ENCODE measurements around the gene NTM.

Gene NTM

GRCh38 chr11:131514062-131514461, 143.6 kb downstream of the NTM start:
- FAIRE-seq (no peak), DNase-seq (ENCODE audit: insufficient read length) (no peak)
- no peak for TF ChIP-seq TAF1 (IDR thresholded peaks at IDR 0.05; ENCODE audit: borderline replicate concordance, low read depth, low read length)
- TF ChIP-seq POLR2AphosphoS5 (IDR thresholded peaks at IDR 0.05; ENCODE audit: low read depth, low read length) = no peak
- TF ChIP-seq POLR2A (IDR thresholded peaks at IDR 0.05; ENCODE audit: low read depth, low read length) = no peak

GRCh38 chr11:131518305-131518838, 148.0 kb downstream of the NTM start:
- TF ChIP-seq TAF1 (IDR thresholded peaks at IDR 0.05; ENCODE audit: borderline replicate concordance, low read depth, low read length) (no peak), POLR2A (IDR thresholded peaks at IDR 0.05; ENCODE audit: low read depth, low read length) (no peak), POLR2AphosphoS5 (IDR thresholded peaks at IDR 0.05; ENCODE audit: low read depth, low read length) (no peak)
- FAIRE-seq = no peak
- DNase-seq (ENCODE audit: insufficient read length) = no peak

DNA sequence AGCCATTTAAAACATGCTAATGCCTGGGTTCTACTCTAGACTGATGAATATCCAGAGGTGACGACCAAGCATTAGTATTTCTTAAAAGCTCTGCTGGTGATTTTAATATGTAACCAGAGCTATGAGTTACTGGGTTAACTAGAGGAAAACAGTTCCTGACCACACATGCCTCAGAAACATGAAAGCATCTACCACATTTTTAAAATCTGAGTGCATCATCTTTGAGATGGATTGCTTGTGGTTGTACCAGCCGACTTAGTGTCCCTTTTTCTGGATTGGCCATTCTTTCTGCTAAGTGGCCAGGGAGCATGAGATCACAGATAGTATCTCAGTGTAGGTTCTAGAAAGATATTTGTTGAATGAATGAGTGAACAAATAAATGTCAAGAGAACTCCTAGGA, 152.4 kb downstream of the NTM start:
- DNase-seq (ENCODE audit: insufficient read length) (no peak), FAIRE-seq (no peak)
- TF ChIP-seq TAF1 (IDR thresholded peaks at IDR 0.05; ENCODE audit: borderline replicate concordance, low read depth, low read length) (no peak), POLR2A (IDR thresholded peaks at IDR 0.05; ENCODE audit: low read depth, low read length) (no peak), POLR2AphosphoS5 (IDR thresholded peaks at IDR 0.05; ENCODE audit: low read depth, low read length) (no peak)

GRCh38 chr11:131530407-131530806, 160.0 kb downstream of the NTM start:
- TF ChIP-seq TAF1 (IDR thresholded peaks at IDR 0.05; ENCODE audit: borderline replicate concordance, low read depth, low read length) = no peak
- TF ChIP-seq POLR2AphosphoS5 (IDR thresholded peaks at IDR 0.05; ENCODE audit: low read depth, low read length) = no peak
- TF ChIP-seq POLR2A (IDR thresholded peaks at IDR 0.05; ENCODE audit: low read depth, low read length) = no peak
- no peak for FAIRE-seq
- DNase-seq (ENCODE audit: insufficient read length) = no peak

- no peak for FAIRE-seq
- DNase-seq (ENCODE audit: insufficient read length) = no peak
- TF ChIP-seq POLR2AphosphoS5 (IDR thresholded peaks at IDR 0.05; ENCODE audit: low read depth, low read length) (no peak), TAF1 (IDR thresholded peaks at IDR 0.05; ENCODE audit: borderline replicate concordance, low read depth, low read length) (no peak), POLR2A (IDR thresholded peaks at IDR 0.05; ENCODE audit: low read depth, low read length) (no peak)
These were observed 162.7 kb downstream of the NTM start for GRCh38 chr11:131533149-131533548.

- no peak for FAIRE-seq
These were observed 163.6 kb downstream of the NTM start for GRCh38 chr11:131533998-131534397.

DNA sequence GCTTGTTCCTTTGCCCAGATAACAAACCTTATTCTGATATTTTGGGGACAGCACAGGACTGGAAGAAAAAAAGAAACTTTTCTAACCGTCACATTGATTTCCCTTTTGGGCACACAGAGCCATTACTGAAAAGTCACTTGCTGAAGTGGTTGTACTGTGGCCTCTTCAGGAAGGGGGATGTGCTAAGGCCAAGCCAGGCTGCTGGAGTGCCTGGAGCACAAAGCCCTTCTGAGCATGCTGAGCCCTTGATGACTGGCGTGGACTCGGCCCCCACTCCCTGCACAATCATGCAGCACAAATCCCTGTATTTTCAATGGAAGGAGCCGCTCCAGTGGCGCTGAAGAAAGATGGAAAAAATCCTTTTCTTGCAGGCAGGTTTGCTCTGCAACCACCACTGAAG, 164.2 kb downstream of the NTM start:
- no peak for DNase-seq (ENCODE audit: insufficient read length)
- TF ChIP-seq POLR2A (IDR thresholded peaks at IDR 0.05; ENCODE audit: low read depth, low read length) (no peak), POLR2AphosphoS5 (IDR thresholded peaks at IDR 0.05; ENCODE audit: low read depth, low read length) (no peak), TAF1 (IDR thresholded peaks at IDR 0.05; ENCODE audit: borderline replicate concordance, low read depth, low read length) (no peak)
- FAIRE-seq = no peak

More at GRCh38 chr11:131533998-131534397, 163.6 kb downstream of the NTM start:
- DNase-seq (ENCODE audit: insufficient read length) = no peak
- TF ChIP-seq POLR2A (IDR thresholded peaks at IDR 0.05; ENCODE audit: low read depth, low read length) = no peak
- TF ChIP-seq POLR2AphosphoS5 (IDR thresholded peaks at IDR 0.05; ENCODE audit: low read depth, low read length) = no peak
- no peak for TF ChIP-seq TAF1 (IDR thresholded peaks at IDR 0.05; ENCODE audit: borderline replicate concordance, low read depth, low read length)

DNA sequence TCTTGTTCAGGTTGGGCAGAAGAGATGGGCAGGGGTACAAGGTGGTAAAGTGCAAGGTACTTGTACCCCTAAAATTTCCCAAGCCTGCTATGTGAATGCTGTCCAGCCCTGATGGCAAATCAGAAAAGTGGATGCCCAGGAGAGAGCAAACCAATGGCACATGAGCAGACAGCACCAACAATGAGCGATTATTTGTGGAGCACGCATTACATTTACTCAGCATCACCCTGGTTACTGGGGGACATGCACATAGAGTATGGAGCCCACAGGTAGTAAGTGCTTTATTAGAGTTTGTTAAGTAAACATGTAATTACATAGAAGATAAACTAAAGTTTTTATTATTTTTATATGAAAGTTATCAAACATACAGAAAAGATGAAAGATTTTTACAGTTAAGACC, 165.7 kb downstream of the NTM start:
- FAIRE-seq (no peak), DNase-seq (ENCODE audit: insufficient read length) (no peak)
- TF ChIP-seq POLR2A (IDR thresholded peaks at IDR 0.05; ENCODE audit: low read depth, low read length) (no peak), POLR2AphosphoS5 (IDR thresholded peaks at IDR 0.05; ENCODE audit: low read depth, low read length) (no peak)

- FAIRE-seq (no peak), DNase-seq (ENCODE audit: insufficient read length) (no peak)
- TF ChIP-seq POLR2AphosphoS5 (IDR thresholded peaks at IDR 0.05; ENCODE audit: low read depth, low read length) (no peak), TAF1 (IDR thresholded peaks at IDR 0.05; ENCODE audit: borderline replicate concordance, low read depth, low read length) (no peak), POLR2A (IDR thresholded peaks at IDR 0.05; ENCODE audit: low read depth, low read length) (no peak)
These were observed 166.8 kb downstream of the NTM start for GRCh38 chr11:131537196-131537595.

DNA sequence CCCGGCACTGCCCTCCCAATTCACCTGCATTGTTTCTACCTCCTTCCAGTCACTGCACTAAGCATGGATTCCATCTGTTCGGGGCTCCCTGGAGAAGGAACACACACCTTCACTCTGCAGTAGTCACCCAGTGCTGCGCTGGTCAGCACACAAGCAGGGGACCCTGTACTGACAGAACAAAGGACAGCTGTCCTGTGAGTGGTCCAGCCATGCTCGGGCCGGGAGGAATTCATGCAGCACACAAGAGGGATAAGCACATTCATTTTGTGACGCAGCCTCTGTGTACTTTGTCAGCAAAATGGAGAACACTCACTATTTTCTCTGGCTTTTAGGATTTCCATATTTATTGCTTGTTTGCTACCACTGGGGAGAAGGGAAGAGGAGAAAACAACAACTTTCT, 167.3 kb downstream of the NTM start:
- TF ChIP-seq POLR2AphosphoS5 (IDR thresholded peaks at IDR 0.05; ENCODE audit: low read depth, low read length) = no peak
- no peak for TF ChIP-seq POLR2A (IDR thresholded peaks at IDR 0.05; ENCODE audit: low read depth, low read length)
- TF ChIP-seq TAF1 (IDR thresholded peaks at IDR 0.05; ENCODE audit: borderline replicate concordance, low read depth, low read length) = no peak
- DNase-seq (ENCODE audit: insufficient read length) (no peak), FAIRE-seq (no peak)

DNA sequence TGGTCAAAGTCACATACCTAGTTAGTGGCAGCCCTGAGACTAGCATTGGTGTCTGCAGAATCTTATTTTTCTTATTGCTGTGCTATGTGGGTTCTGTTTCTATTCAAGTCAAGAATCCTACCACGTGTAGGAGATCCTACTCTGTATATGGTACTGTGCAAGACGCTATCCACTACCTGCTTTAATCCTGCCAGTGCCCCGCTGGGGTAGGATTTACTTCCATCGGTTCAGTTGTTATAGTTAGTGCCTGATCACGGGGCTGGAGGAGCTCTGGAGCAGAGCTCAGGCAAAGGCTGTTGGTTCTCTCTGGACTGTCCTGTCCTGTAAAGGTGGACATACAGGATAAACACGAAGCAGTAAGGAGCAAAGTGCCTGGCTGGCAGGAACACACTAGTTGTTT, 167.9 kb downstream of the NTM start:
- DNase-seq (ENCODE audit: insufficient read length) (no peak), FAIRE-seq (no peak)
- TF ChIP-seq POLR2A (IDR thresholded peaks at IDR 0.05; ENCODE audit: low read depth, low read length) = no peak
- no peak for TF ChIP-seq POLR2AphosphoS5 (IDR thresholded peaks at IDR 0.05; ENCODE audit: low read depth, low read length)
- no peak for TF ChIP-seq TAF1 (IDR thresholded peaks at IDR 0.05; ENCODE audit: borderline replicate concordance, low read depth, low read length)

DNA sequence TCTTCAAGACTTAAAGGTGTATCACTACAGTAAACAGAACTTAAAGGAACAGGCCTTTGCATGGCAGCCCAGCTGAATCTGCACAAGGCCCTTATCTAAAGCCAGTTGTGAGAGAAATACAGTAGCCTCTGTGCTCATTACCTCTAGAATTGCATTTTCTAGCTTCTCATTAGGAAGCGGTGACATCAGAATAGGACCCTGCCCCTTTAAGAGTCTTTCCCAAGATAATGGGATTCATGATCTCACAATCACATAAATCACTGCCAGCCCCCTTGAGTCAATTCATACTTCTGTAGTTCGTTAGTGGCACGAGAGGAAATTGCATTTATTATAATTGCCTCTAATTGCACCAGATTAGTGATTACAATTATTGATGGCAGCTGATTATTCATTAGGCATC, 170.3 kb downstream of the NTM start:
- FAIRE-seq (no peak), DNase-seq (ENCODE audit: insufficient read length) (no peak)
- TF ChIP-seq POLR2AphosphoS5 (IDR thresholded peaks at IDR 0.05; ENCODE audit: low read depth, low read length) (no peak), TAF1 (IDR thresholded peaks at IDR 0.05; ENCODE audit: borderline replicate concordance, low read depth, low read length) (no peak), POLR2A (IDR thresholded peaks at IDR 0.05; ENCODE audit: low read depth, low read length) (no peak)

Data from GM12892 (cell line).